IMR-90 (cell line): ENCODE data around the gene PTPRG.

ENCODE experiments used
- RCOR1 ChIP-seq: IDR thresholded peaks from 2 replicates; pipeline ENCODE4 v1.6.1; 2012; ENCODE audit warnings: mild to moderate bottlenecking, low read length, improper control_type of control experiment; ENCODE audit not compliant: insufficient replicate concordance
- SMC3 ChIP-seq: fragments of 150-350 bp; IDR thresholded peaks from 2 replicates; pipeline ENCODE4 v1.6.1; 2016; ENCODE audit warnings: low read depth, mild to moderate bottlenecking, antibody characterized with exemption, low read length, moderate library complexity
- TF ChIP-seq, protein P1 (sequence below): conservative IDR thresholded peaks from 2 replicates; pipeline ENCODE4 v1.5.1; 2012; ENCODE audit warnings: mild to moderate bottlenecking, low read depth, low read length, improper control_type of control experiment
- TF ChIP-seq, protein P2 (sequence below): fragments of 150-350 bp; IDR thresholded peaks from 2 replicates; pipeline ENCODE4 v1.6.1; 2017; ENCODE audit warnings: mild to moderate bottlenecking, antibody characterized with exemption, low read length, low read depth

DNA sequence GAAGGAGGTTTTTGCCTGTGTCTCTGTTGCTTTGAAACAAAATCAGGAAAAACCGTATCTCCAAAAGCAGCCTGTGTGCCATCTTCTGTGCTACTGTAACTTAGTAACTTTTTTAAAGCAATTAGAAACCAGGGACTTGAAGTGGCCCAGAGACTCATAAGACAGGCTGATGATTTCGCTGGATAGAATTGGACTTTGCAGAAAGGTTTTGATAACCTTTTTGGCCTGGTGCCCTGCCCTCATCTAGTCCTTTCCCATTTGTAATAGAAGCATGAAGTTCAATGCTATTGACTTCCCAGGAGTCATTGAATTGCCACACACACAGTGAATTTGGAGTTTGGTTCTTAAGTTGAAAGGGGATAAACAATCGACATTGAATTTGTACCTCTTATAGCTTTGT is 157.2 kb downstream of the PTPRG start:
- TF ChIP-seq, protein P1, sequence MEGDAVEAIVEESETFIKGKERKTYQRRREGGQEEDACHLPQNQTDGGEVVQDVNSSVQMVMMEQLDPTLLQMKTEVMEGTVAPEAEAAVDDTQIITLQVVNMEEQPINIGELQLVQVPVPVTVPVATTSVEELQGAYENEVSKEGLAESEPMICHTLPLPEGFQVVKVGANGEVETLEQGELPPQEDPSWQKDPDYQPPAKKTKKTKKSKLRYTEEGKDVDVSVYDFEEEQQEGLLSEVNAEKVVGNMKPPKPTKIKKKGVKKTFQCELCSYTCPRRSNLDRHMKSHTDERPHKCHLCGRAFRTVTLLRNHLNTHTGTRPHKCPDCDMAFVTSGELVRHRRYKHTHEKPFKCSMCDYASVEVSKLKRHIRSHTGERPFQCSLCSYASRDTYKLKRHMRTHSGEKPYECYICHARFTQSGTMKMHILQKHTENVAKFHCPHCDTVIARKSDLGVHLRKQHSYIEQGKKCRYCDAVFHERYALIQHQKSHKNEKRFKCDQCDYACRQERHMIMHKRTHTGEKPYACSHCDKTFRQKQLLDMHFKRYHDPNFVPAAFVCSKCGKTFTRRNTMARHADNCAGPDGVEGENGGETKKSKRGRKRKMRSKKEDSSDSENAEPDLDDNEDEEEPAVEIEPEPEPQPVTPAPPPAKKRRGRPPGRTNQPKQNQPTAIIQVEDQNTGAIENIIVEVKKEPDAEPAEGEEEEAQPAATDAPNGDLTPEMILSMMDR: no peak
- TF ChIP-seq RCOR1 (no peak), SMC3 (no peak)
- TF ChIP-seq, protein P2, sequence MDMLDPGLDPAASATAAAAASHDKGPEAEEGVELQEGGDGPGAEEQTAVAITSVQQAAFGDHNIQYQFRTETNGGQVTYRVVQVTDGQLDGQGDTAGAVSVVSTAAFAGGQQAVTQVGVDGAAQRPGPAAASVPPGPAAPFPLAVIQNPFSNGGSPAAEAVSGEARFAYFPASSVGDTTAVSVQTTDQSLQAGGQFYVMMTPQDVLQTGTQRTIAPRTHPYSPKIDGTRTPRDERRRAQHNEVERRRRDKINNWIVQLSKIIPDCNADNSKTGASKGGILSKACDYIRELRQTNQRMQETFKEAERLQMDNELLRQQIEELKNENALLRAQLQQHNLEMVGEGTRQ: no peak
